Measurements from ENCODE around the gene MISP3. TPM values are rescaled to one million over a fixed set of nuclear protein-coding genes. Genes with fewer than 3 reads are reported as not detected.

The MISP3 gene
- polyA plus RNA-seq, 1 donor from 2014 or later: 8.2 TPM

DNA sequence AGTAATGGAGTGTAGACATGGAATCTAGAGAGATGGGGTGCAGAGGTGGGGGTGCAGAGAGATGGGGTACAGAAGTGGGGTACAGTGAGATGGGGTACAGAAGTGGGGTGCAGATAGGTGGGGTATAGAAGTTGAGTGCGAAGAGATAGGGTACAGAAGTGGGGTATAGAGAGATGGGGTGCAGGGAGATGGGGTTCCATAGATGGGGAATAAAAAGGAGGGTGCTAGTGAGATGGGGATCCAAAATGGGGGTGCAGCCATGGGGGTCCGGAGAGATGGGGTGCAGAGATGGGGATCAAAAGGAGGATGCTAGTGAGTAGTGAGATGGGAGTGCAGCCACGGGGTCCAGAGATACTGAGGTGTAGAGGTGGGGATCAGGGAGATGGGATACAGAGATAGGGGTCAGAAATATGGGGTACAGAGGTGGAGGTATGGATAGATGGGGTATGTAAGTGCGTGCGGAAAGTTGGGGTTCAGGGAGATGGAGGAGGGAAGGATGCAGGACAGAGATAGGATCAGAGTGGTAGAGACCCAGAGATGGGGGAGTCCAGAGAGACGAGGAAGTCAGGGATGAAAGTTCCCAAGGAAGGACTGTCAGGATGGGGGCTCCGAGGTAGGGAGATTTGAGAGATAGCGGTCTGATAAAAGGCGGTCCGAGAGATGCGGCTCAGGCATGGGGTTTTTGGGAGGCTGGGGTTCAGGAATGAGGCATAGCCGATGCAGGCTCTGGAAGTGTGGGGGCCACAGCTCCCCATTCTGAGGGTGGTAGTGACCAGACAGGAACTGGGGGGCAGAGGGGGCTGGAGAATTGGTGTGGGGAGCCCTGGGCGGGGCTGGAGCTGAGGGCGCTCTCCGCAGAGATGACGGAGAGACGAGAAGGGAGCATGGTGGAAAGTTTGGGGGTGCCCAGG is 14.1 kb upstream of the MISP3 start:
- Histone ChIP-seq H3K27me3 (ENCODE audit: insufficient read depth, low read depth, low read length) (peaks cover 18% of the 10 kb centered on the region), H3K4me2 (ENCODE audit: low read length) (no peak overlapping the region), H4K20me1 (ENCODE audit: insufficient read depth) (no peaks in the 10 kb centered on the region), H3K79me2 (replicated peaks; ENCODE audit: insufficient read depth, low read length) (no peaks in the 10 kb centered on the region), H3F3A (ENCODE audit: insufficient read depth, low read length, poor library complexity, severe bottlenecking) (no peaks in the 10 kb centered on the region), H3K9me3 (ENCODE audit: low read length) (no peaks in the 10 kb centered on the region), H3K9me2 (ENCODE audit: insufficient read depth, low read length) (no peaks in the 10 kb centered on the region), H3K4me3 (ENCODE audit: low read length) (peak overlapping the region; percentile 59), H3K9ac (ENCODE audit: low read length) (peak overlapping the region; percentile 20), H2AFZ (ENCODE audit: low read depth, low read length) (no peak overlapping the region), H3K36me3 (ENCODE audit: insufficient read depth, low read length) (no peaks in the 10 kb centered on the region), H3K27ac (ENCODE audit: low read length) (no peak overlapping the region)
- TF ChIP-seq EP300 (conservative IDR thresholded peaks at IDR 0.05; ENCODE audit: poor library complexity, severe bottlenecking) (no peak), EZH2 (IDR thresholded peaks at IDR 0.05; ENCODE audit: borderline replicate concordance, insufficient read depth, low read length, poor library complexity, severe bottlenecking) (no peak), RAD21 (conservative IDR thresholded peaks at IDR 0.05) (no peak), MXI1 (conservative IDR thresholded peaks at IDR 0.05; ENCODE audit: poor library complexity, severe bottlenecking) (no peak), POLR2AphosphoS5 (IDR thresholded peaks at IDR 0.05) (no peak), SMC3 (conservative IDR thresholded peaks at IDR 0.05; ENCODE audit: poor library complexity) (no peak), TAF1 (IDR thresholded peaks at IDR 0.05; ENCODE audit: low read depth) (no peak)
- TF ChIP-seq, protein P1, sequence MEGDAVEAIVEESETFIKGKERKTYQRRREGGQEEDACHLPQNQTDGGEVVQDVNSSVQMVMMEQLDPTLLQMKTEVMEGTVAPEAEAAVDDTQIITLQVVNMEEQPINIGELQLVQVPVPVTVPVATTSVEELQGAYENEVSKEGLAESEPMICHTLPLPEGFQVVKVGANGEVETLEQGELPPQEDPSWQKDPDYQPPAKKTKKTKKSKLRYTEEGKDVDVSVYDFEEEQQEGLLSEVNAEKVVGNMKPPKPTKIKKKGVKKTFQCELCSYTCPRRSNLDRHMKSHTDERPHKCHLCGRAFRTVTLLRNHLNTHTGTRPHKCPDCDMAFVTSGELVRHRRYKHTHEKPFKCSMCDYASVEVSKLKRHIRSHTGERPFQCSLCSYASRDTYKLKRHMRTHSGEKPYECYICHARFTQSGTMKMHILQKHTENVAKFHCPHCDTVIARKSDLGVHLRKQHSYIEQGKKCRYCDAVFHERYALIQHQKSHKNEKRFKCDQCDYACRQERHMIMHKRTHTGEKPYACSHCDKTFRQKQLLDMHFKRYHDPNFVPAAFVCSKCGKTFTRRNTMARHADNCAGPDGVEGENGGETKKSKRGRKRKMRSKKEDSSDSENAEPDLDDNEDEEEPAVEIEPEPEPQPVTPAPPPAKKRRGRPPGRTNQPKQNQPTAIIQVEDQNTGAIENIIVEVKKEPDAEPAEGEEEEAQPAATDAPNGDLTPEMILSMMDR (IDR thresholded peaks at IDR 0.05; ENCODE audit: poor library complexity, severe bottlenecking): no peak
- TF ChIP-seq, protein P2, sequence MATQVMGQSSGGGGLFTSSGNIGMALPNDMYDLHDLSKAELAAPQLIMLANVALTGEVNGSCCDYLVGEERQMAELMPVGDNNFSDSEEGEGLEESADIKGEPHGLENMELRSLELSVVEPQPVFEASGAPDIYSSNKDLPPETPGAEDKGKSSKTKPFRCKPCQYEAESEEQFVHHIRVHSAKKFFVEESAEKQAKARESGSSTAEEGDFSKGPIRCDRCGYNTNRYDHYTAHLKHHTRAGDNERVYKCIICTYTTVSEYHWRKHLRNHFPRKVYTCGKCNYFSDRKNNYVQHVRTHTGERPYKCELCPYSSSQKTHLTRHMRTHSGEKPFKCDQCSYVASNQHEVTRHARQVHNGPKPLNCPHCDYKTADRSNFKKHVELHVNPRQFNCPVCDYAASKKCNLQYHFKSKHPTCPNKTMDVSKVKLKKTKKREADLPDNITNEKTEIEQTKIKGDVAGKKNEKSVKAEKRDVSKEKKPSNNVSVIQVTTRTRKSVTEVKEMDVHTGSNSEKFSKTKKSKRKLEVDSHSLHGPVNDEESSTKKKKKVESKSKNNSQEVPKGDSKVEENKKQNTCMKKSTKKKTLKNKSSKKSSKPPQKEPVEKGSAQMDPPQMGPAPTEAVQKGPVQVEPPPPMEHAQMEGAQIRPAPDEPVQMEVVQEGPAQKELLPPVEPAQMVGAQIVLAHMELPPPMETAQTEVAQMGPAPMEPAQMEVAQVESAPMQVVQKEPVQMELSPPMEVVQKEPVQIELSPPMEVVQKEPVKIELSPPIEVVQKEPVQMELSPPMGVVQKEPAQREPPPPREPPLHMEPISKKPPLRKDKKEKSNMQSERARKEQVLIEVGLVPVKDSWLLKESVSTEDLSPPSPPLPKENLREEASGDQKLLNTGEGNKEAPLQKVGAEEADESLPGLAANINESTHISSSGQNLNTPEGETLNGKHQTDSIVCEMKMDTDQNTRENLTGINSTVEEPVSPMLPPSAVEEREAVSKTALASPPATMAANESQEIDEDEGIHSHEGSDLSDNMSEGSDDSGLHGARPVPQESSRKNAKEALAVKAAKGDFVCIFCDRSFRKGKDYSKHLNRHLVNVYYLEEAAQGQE (IDR thresholded peaks at IDR 0.05; ENCODE audit: borderline replicate concordance): no peak

DNA sequence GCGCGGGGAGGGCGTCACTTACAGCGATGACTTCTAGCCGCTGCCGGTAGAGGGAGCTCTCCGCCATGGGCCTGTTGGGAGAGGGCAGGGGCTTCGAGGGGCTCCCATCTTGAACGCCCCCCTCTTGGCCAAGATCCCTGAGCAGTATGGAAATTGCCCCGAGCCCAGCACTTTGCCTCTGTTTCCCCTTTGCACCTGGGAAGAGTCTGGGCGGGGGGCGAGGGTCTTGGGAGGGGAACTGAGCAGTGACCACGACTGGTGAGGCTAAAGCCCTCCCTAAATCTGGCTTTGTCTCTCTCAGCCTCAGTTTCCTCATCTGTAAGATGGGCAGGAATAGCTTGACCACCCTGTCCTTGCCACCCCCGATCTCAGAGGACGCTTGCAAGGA is 13.5 kb upstream of the MISP3 start:
- no peak overlapping the region for H3K4me3 ChIP-seq (ENCODE audit: low read length)
- H3K36me3 ChIP-seq (ENCODE audit: insufficient read depth, low read length): no peaks in the 10 kb centered on the region
- no peaks in the 10 kb centered on the region for H3K9me3 ChIP-seq (ENCODE audit: low read length)
- H3K4me2 ChIP-seq (ENCODE audit: low read length): no peak overlapping the region
- H3K9me2 ChIP-seq (ENCODE audit: insufficient read depth, low read length): no peaks in the 10 kb centered on the region
- H3K9ac ChIP-seq (ENCODE audit: low read length): no peak overlapping the region
- no peak overlapping the region for H2AFZ ChIP-seq (ENCODE audit: low read depth, low read length)
- H3K27ac ChIP-seq (ENCODE audit: low read length): no peak overlapping the region
- no peaks in the 10 kb centered on the region for H3K79me2 ChIP-seq (replicated peaks; ENCODE audit: insufficient read depth, low read length)
- no peaks in the 10 kb centered on the region for H3F3A ChIP-seq (ENCODE audit: insufficient read depth, low read length, poor library complexity, severe bottlenecking)
- no peaks in the 10 kb centered on the region for H4K20me1 ChIP-seq (ENCODE audit: insufficient read depth)
- TF ChIP-seq, protein P1 (IDR thresholded peaks at IDR 0.05; ENCODE audit: poor library complexity, severe bottlenecking): peak; percentile 33
- TF ChIP-seq EP300 (conservative IDR thresholded peaks at IDR 0.05; ENCODE audit: poor library complexity, severe bottlenecking): no peak
- H3K27me3 ChIP-seq (ENCODE audit: insufficient read depth, low read depth, low read length): peaks cover 18% of the 10 kb centered on the region

Measured in neural cell (in vitro differentiated cells).